HL-60 (cell line): ENCODE data around the gene PIERCE2.

Experiments used
- CTCF ChIP-seq: IDR thresholded peaks from one replicate; pipeline ENCODE4 v1.5.1; 2011; ENCODE audit warnings: low read length, control low read depth, inconsistent platforms; ENCODE audit not compliant: insufficient read depth
- GABPA ChIP-seq: IDR thresholded peaks from 2 replicates; pipeline ENCODE4 v1.6.1; 2012; ENCODE audit warnings: low read depth
- POLR2AphosphoS5 ChIP-seq: IDR thresholded peaks from 2 replicates; pipeline ENCODE4 v1.6.1; 2012; ENCODE audit warnings: low read depth
- REST ChIP-seq: IDR thresholded peaks from 2 replicates; pipeline ENCODE4 v1.6.1; 2012; ENCODE audit warnings: low read depth; ENCODE audit not compliant: insufficient replicate concordance
- SPI1 ChIP-seq: IDR thresholded peaks from 2 replicates; pipeline ENCODE4 v1.6.1; 2012; ENCODE audit warnings: low read depth, mild to moderate bottlenecking, borderline replicate concordance

GRCh38 chr15:55401786-55402246 is 6.5 kb upstream of the PIERCE2 start:
- no peak for TF ChIP-seq REST
- TF ChIP-seq CTCF = no peak
- no peak for TF ChIP-seq SPI1
- TF ChIP-seq GABPA = no peak
- no peak for TF ChIP-seq POLR2AphosphoS5
